Activated naive CD8-positive, alpha-beta T cell (primary cell): Measurements from ENCODE around the gene PLCE1.

Experiments used
- H3K27ac Mint-ChIP-seq: one replicate; pipeline ENCODE4 v1.8.0; 2021; ENCODE audit warnings: mixed read lengths
- H3K27me3 Mint-ChIP-seq: one replicate; pipeline ENCODE4 v1.8.0; 2021; ENCODE audit warnings: mixed read lengths
- H3K36me3 Mint-ChIP-seq: one replicate; pipeline ENCODE4 v1.8.0; 2021; ENCODE audit warnings: mixed read lengths
- H3K4me1 Mint-ChIP-seq: one replicate; pipeline ENCODE4 v1.8.0; 2021; ENCODE audit warnings: low read depth, mixed read lengths
- H3K4me3 Mint-ChIP-seq: one replicate; pipeline ENCODE4 v1.8.0; 2021; ENCODE audit warnings: mild to moderate bottlenecking, mixed read lengths
- H3K9me3 Mint-ChIP-seq: one replicate; pipeline ENCODE4 v1.8.0; 2021; ENCODE audit warnings: low read depth, mixed read lengths

PLCE1 gene

GRCh38 chr10:94025806-94026205 is 32.1 kb downstream of the PLCE1 start:
- Mint-ChIP-seq H3K4me3 (no peak overlapping the region), H3K4me1 (no peaks in the 10 kb centered on the region), H3K9me3 (peaks cover 29% of the 10 kb centered on the region), H3K36me3 (peaks cover 9% of the 10 kb centered on the region), H3K27me3 (peaks cover 10% of the 10 kb centered on the region), H3K27ac (no peak overlapping the region)

GRCh38 chr10:94027197-94027596 is 33.5 kb downstream of the PLCE1 start:
- Mint-ChIP-seq H3K27me3 (peaks cover 10% of the 10 kb centered on the region), H3K4me3 (no peak overlapping the region), H3K27ac (no peak overlapping the region), H3K9me3 (peaks cover 29% of the 10 kb centered on the region), H3K4me1 (no peaks in the 10 kb centered on the region), H3K36me3 (peaks cover 9% of the 10 kb centered on the region)

- Mint-ChIP-seq H3K27ac (no peak overlapping the region), H3K9me3 (peaks cover 29% of the 10 kb centered on the region), H3K27me3 (peaks cover 7% of the 10 kb centered on the region), H3K36me3 (peaks cover 9% of the 10 kb centered on the region), H3K4me1 (no peaks in the 10 kb centered on the region), H3K4me3 (no peak overlapping the region)
These were observed 36.2 kb downstream of the PLCE1 start for GRCh38 chr10:94029955-94030354.

- H3K4me3 Mint-ChIP-seq = no peak overlapping the region
- no peaks in the 10 kb centered on the region for H3K4me1 Mint-ChIP-seq
- H3K36me3 Mint-ChIP-seq = no peaks in the 10 kb centered on the region
- H3K9me3 Mint-ChIP-seq = no peaks in the 10 kb centered on the region
- H3K27me3 Mint-ChIP-seq = peaks cover 3% of the 10 kb centered on the region
- H3K27ac Mint-ChIP-seq = no peak overlapping the region
These were observed 42.4 kb downstream of the PLCE1 start for GRCh38 chr10:94035982-94036765.

GRCh38 chr10:94036766-94037033 is 43.0 kb downstream of the PLCE1 start:
- no peaks in the 10 kb centered on the region for H3K36me3 Mint-ChIP-seq
- no peak overlapping the region for H3K4me3 Mint-ChIP-seq
- no peaks in the 10 kb centered on the region for H3K9me3 Mint-ChIP-seq
- peaks cover 6% of the 10 kb centered on the region for H3K27me3 Mint-ChIP-seq
- H3K4me1 Mint-ChIP-seq = no peaks in the 10 kb centered on the region
- no peak overlapping the region for H3K27ac Mint-ChIP-seq

- H3K27me3 Mint-ChIP-seq = peaks cover 6% of the 10 kb centered on the region
- no peaks in the 10 kb centered on the region for H3K36me3 Mint-ChIP-seq
- H3K27ac Mint-ChIP-seq = no peak overlapping the region
- no peak overlapping the region for H3K4me3 Mint-ChIP-seq
- no peaks in the 10 kb centered on the region for H3K4me1 Mint-ChIP-seq
- H3K9me3 Mint-ChIP-seq = no peaks in the 10 kb centered on the region
These were observed 43.6 kb downstream of the PLCE1 start for GRCh38 chr10:94037286-94037685.

- no peaks in the 10 kb centered on the region for H3K9me3 Mint-ChIP-seq
- H3K4me3 Mint-ChIP-seq = no peak overlapping the region
- H3K36me3 Mint-ChIP-seq = no peaks in the 10 kb centered on the region
- no peaks in the 10 kb centered on the region for H3K4me1 Mint-ChIP-seq
- no peak overlapping the region for H3K27ac Mint-ChIP-seq
- peaks cover 6% of the 10 kb centered on the region for H3K27me3 Mint-ChIP-seq
These were observed 44.3 kb downstream of the PLCE1 start for GRCh38 chr10:94038024-94038423.

- Mint-ChIP-seq H3K27me3 (peaks cover 8% of the 10 kb centered on the region), H3K4me1 (no peaks in the 10 kb centered on the region), H3K9me3 (no peaks in the 10 kb centered on the region), H3K36me3 (no peaks in the 10 kb centered on the region), H3K4me3 (no peak overlapping the region), H3K27ac (no peak overlapping the region)
These were observed 47.5 kb downstream of the PLCE1 start for GRCh38 chr10:94041206-94041605.

GRCh38 chr10:94042001-94042833 is 48.5 kb downstream of the PLCE1 start:
- Mint-ChIP-seq H3K4me3 (no peak overlapping the region), H3K27me3 (peaks cover 8% of the 10 kb centered on the region)

GRCh38 chr10:94042834-94043175 is 49.1 kb downstream of the PLCE1 start:
- no peaks in the 10 kb centered on the region for H3K9me3 Mint-ChIP-seq
- H3K27me3 Mint-ChIP-seq = peaks cover 8% of the 10 kb centered on the region
- H3K36me3 Mint-ChIP-seq = no peaks in the 10 kb centered on the region
- H3K4me1 Mint-ChIP-seq = no peaks in the 10 kb centered on the region
- H3K27ac Mint-ChIP-seq = no peak overlapping the region
- no peak overlapping the region for H3K4me3 Mint-ChIP-seq

More at GRCh38 chr10:94042001-94042833, 48.5 kb downstream of the PLCE1 start:
- H3K27ac Mint-ChIP-seq = no peak overlapping the region
- H3K4me1 Mint-ChIP-seq = no peaks in the 10 kb centered on the region
- H3K36me3 Mint-ChIP-seq = no peaks in the 10 kb centered on the region
- no peaks in the 10 kb centered on the region for H3K9me3 Mint-ChIP-seq
